ENCODE measurements around the gene MAGEC3. TPM values are rescaled to one million over a fixed set of nuclear protein-coding genes. Genes with fewer than 3 reads are reported as not detected.

The MAGEC3 gene
- total and polyA plus RNA-seq, 2 experiments from 2014 or later = not detected

GRCh38 chrX:141904262-141904661 is 66.1 kb downstream of the MAGEC3 start:
- Histone ChIP-seq H3K27ac (no peak overlapping the region), H3K9me2 (ENCODE audit: insufficient read depth) (no peaks in the 10 kb centered on the region), H3K9ac (no peak overlapping the region), H3K9me3 (ENCODE audit: low read depth) (no peaks in the 10 kb centered on the region), H3K4me1 (ENCODE audit: insufficient read depth) (no peaks in the 10 kb centered on the region), H3K4me2 (ENCODE audit: unreplicated experiment) (no peak overlapping the region), H4K20me1 (ENCODE audit: insufficient read depth) (no peaks in the 10 kb centered on the region), H3F3A (ENCODE audit: insufficient read depth) (no peaks in the 10 kb centered on the region), H2AFZ (no peak overlapping the region), H3K36me3 (ENCODE audit: low read depth) (no peaks in the 10 kb centered on the region), H3K27me3 (replicated peaks; ENCODE audit: insufficient read depth) (no peaks in the 10 kb centered on the region), H3K79me2 (ENCODE audit: insufficient read depth) (no peaks in the 10 kb centered on the region), H3K4me3 (no peak overlapping the region)
- no peak for TF ChIP-seq EZH2phosphoT487 (IDR thresholded peaks at IDR 0.05; ENCODE audit: insufficient read depth, low read depth)
- TF ChIP-seq EZH2 (IDR thresholded peaks at IDR 0.05; ENCODE audit: insufficient read depth, poor library complexity, severe bottlenecking) = no peak
- no peak for DNase-seq
- in situ Hi-C loops (cut with MboI) = no loop called here
- WGBS, 2 experiments (ENCODE audit: low coverage in 1 of 2, low lambda C conversion rate in 2 of 2, missing lambda C conversion rate in 2 of 2) = 30 to 33% methylated on average over 1 to 4 of the region's 6 CpGs

DNA sequence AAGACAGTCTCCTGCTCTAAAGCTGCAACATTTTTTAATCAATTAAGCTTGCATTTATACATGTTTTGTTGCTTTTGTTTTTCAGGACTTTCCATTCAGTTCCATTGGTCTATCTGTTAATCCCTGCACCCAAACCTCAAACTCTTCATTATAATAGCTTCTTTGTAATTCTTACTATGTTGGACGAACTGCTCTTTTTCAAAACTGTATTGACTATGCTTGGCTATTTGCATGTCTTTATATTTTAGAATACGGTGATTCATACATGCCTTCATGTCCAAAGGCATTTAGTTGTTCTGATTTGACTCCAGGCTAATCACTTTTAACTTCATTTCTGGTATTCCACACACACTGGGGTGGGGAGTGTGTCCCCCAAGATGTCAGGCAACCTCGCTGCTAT is 79.7 kb downstream of the MAGEC3 start:
- no peak overlapping the region for H2AFZ ChIP-seq
- TF ChIP-seq EZH2 (IDR thresholded peaks at IDR 0.05; ENCODE audit: insufficient read depth, poor library complexity, severe bottlenecking) (no peak), EZH2phosphoT487 (IDR thresholded peaks at IDR 0.05; ENCODE audit: insufficient read depth, low read depth) (no peak)
- no peaks in the 10 kb centered on the region for H3K9me3 ChIP-seq (ENCODE audit: low read depth)
- H3K27me3 ChIP-seq (replicated peaks; ENCODE audit: insufficient read depth) = no peaks in the 10 kb centered on the region
- in situ Hi-C loops (cut with MboI) = no loop called here
- 6 to 9% methylated on average over 3 of the region's 3 CpGs for WGBS, 2 experiments (ENCODE audit: low coverage in 1 of 2, low lambda C conversion rate in 2 of 2, missing lambda C conversion rate in 2 of 2)
- no peak overlapping the region for H3K27ac ChIP-seq
- H3K4me3 ChIP-seq = no peak overlapping the region
- H4K20me1 ChIP-seq (ENCODE audit: insufficient read depth) = no peaks in the 10 kb centered on the region
- no peak for DNase-seq
- no peak overlapping the region for H3K4me2 ChIP-seq (ENCODE audit: unreplicated experiment)
- H3K4me1 ChIP-seq (ENCODE audit: insufficient read depth) = no peaks in the 10 kb centered on the region
- no peaks in the 10 kb centered on the region for H3K9me2 ChIP-seq (ENCODE audit: insufficient read depth)
- H3K9ac ChIP-seq = no peak overlapping the region
- H3K79me2 ChIP-seq (ENCODE audit: insufficient read depth) = no peaks in the 10 kb centered on the region
- H3K36me3 ChIP-seq (ENCODE audit: low read depth) = no peaks in the 10 kb centered on the region
- no peaks in the 10 kb centered on the region for H3F3A ChIP-seq (ENCODE audit: insufficient read depth)

DNA sequence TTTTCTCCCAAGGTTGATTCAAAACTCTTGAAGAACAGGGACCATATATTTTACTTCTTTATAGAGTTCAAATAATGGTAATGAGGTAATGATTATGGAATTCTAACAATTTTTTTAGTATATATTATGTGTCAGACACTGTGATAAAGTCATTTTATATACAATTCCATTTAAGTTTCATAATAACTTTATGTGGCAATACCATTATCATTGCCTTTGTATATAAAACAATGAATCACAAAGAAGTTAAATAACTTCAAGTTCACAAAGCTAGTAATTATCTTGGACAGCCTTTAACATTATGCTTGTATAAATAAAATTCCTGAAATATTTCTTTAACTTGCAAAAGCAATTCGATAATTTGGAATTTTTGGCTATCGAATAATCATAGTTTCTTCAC is 86.2 kb downstream of the MAGEC3 start:
- Histone ChIP-seq H3K36me3 (ENCODE audit: low read depth) (no peaks in the 10 kb centered on the region), H3K9me3 (ENCODE audit: low read depth) (no peaks in the 10 kb centered on the region), H3K9ac (no peak overlapping the region), H3K4me2 (ENCODE audit: unreplicated experiment) (no peak overlapping the region), H3K79me2 (ENCODE audit: insufficient read depth) (no peaks in the 10 kb centered on the region), H3K27me3 (replicated peaks; ENCODE audit: insufficient read depth) (no peaks in the 10 kb centered on the region), H2AFZ (no peak overlapping the region), H3K4me3 (no peak overlapping the region), H3F3A (ENCODE audit: insufficient read depth) (no peaks in the 10 kb centered on the region), H4K20me1 (ENCODE audit: insufficient read depth) (no peaks in the 10 kb centered on the region), H3K4me1 (ENCODE audit: insufficient read depth) (no peaks in the 10 kb centered on the region), H3K9me2 (ENCODE audit: insufficient read depth) (no peaks in the 10 kb centered on the region), H3K27ac (no peak overlapping the region)
- whole genome bisulfite sequencing, 2 experiments (ENCODE audit: low coverage in 1 of 2, low lambda C conversion rate in 2 of 2, missing lambda C conversion rate in 2 of 2) = 47 to 53% methylated on average over 2 of the region's 2 CpGs
- in situ Hi-C loops (cut with MboI) = no loop called here
- TF ChIP-seq EZH2 (IDR thresholded peaks at IDR 0.05; ENCODE audit: insufficient read depth, poor library complexity, severe bottlenecking) (no peak), EZH2phosphoT487 (IDR thresholded peaks at IDR 0.05; ENCODE audit: insufficient read depth, low read depth) (no peak)
- DNase-seq = no peak

DNA sequence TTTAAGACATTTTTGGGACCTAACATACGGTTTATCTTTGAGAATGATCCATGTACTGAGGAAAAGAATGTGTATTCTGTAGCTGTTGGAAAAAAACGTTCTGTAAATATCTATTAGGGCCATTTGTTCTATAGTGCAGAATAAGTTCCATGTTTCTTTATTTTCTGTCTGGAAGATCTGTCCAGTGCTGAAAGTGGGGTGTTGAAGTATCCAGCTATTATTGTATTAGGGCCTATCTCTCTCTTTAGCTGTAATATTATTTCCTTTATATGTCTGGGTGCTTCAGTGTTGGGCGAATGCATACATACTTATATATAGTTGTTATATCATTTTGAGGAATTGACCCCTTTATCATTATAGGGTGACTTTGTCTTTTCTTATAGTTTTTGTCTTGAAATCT is 90.3 kb downstream of the MAGEC3 start:
- no peak for DNase-seq
- H3K9me3 ChIP-seq (ENCODE audit: low read depth) = no peaks in the 10 kb centered on the region
- H3K79me2 ChIP-seq (ENCODE audit: insufficient read depth) = no peaks in the 10 kb centered on the region
- no peaks in the 10 kb centered on the region for H3F3A ChIP-seq (ENCODE audit: insufficient read depth)
- H3K4me2 ChIP-seq (ENCODE audit: unreplicated experiment) = no peak overlapping the region
- in situ Hi-C loops (cut with MboI) = no loop called here
- no peaks in the 10 kb centered on the region for H3K4me1 ChIP-seq (ENCODE audit: insufficient read depth)
- no peak overlapping the region for H3K4me3 ChIP-seq
- H2AFZ ChIP-seq = no peak overlapping the region
- H3K27me3 ChIP-seq (replicated peaks; ENCODE audit: insufficient read depth) = no peaks in the 10 kb centered on the region
- H3K9me2 ChIP-seq (ENCODE audit: insufficient read depth) = no peaks in the 10 kb centered on the region
- 4 to 11% methylated on average over 3 of the region's 3 CpGs for WGBS, 2 experiments (ENCODE audit: low coverage in 1 of 2, low lambda C conversion rate in 2 of 2, missing lambda C conversion rate in 2 of 2)
- H3K9ac ChIP-seq = no peak overlapping the region
- H3K36me3 ChIP-seq (ENCODE audit: low read depth) = no peaks in the 10 kb centered on the region
- no peak overlapping the region for H3K27ac ChIP-seq
- TF ChIP-seq EZH2phosphoT487 (IDR thresholded peaks at IDR 0.05; ENCODE audit: insufficient read depth, low read depth) = no peak
- TF ChIP-seq EZH2 (IDR thresholded peaks at IDR 0.05; ENCODE audit: insufficient read depth, poor library complexity, severe bottlenecking) = no peak
- H4K20me1 ChIP-seq (ENCODE audit: insufficient read depth) = no peaks in the 10 kb centered on the region

GRCh38 chrX:141934059-141934641 is 96.0 kb downstream of the MAGEC3 start:
- no peaks in the 10 kb centered on the region for H3F3A ChIP-seq (ENCODE audit: insufficient read depth)
- 0 to 20% methylated on average over 1 to 2 of the region's 2 CpGs for WGBS, 2 experiments (ENCODE audit: low coverage in 1 of 2, low lambda C conversion rate in 2 of 2, missing lambda C conversion rate in 2 of 2)

More at GRCh38 chrX:141934059-141934641, 96.0 kb downstream of the MAGEC3 start:
- TF ChIP-seq EZH2 (IDR thresholded peaks at IDR 0.05; ENCODE audit: insufficient read depth, poor library complexity, severe bottlenecking) (no peak), EZH2phosphoT487 (IDR thresholded peaks at IDR 0.05; ENCODE audit: insufficient read depth, low read depth) (no peak)
- H3K27ac ChIP-seq = no peak overlapping the region
- no peaks in the 10 kb centered on the region for H3K9me2 ChIP-seq (ENCODE audit: insufficient read depth)
- H3K27me3 ChIP-seq (replicated peaks; ENCODE audit: insufficient read depth) = no peaks in the 10 kb centered on the region
- no peaks in the 10 kb centered on the region for H3K79me2 ChIP-seq (ENCODE audit: insufficient read depth)
- no peak overlapping the region for H3K4me2 ChIP-seq (ENCODE audit: unreplicated experiment)
- H3K9ac ChIP-seq = no peak overlapping the region
- no peaks in the 10 kb centered on the region for H3K9me3 ChIP-seq (ENCODE audit: low read depth)
- no peak overlapping the region for H2AFZ ChIP-seq
- in situ Hi-C loops (cut with MboI) = no loop called here
- H3K4me1 ChIP-seq (ENCODE audit: insufficient read depth) = no peaks in the 10 kb centered on the region
- no peaks in the 10 kb centered on the region for H4K20me1 ChIP-seq (ENCODE audit: insufficient read depth)
- no peaks in the 10 kb centered on the region for H3K36me3 ChIP-seq (ENCODE audit: low read depth)
- DNase-seq = no peak
- no peak overlapping the region for H3K4me3 ChIP-seq

Measured in GM23248 (cell line).